K562 (cell line): ENCODE results near the gene DNAAF2.

Experiments used
- FOXM1 ChIP-seq, 2 experiments: fragments of 450-650 bp in 1 of 2; sonication (generic) in 1 of 2; formaldehyde crosslinking in 1 of 2; IDR thresholded peaks; 2 replicates each; pipeline versions ENCODE4 v1.6.1 to v1.9.0; 2017 to 2022; ENCODE audit warnings: low read depth in 2 of 2, mild to moderate bottlenecking in 2 of 2, missing genetic modification reagents in 1 of 2, moderate library complexity in 1 of 2
- POLR2A ChIP-seq: fragments of 450-650 bp; conservative IDR thresholded peaks from 2 replicates; pipeline ENCODE4 v1.6.1; 2016
- RBFOX2 ChIP-seq: fragments of 200-400 bp; formaldehyde crosslinking; IDR thresholded peaks from 2 replicates; pipeline ENCODE4 v1.6.1; 2017; ENCODE audit warnings: low read depth, mild to moderate bottlenecking, low read length, moderate library complexity
- SP1 ChIP-seq: sonication (generic); formaldehyde crosslinking; IDR thresholded peaks from 2 replicates; pipeline ENCODE4 v1.8.1; 2022; ENCODE audit warnings: mild to moderate bottlenecking, missing genetic modification reagents
- ZKSCAN8 ChIP-seq: fragments of 200-800 bp; sonication (Bioruptor generic); IDR thresholded peaks from 2 replicates; pipeline ENCODE4 v1.6.1; 2016; ENCODE audit warnings: missing genetic modification characterization, missing compliant biosample characterization
- TF ChIP-seq, protein P1 (sequence below): fragments of 200-600 bp; sonication (generic); IDR thresholded peaks from one replicate; pipeline ENCODE4 v1.6.1; 2012; ENCODE audit warnings: mild to moderate bottlenecking, low read depth, low read length, inconsistent platforms

DNA sequence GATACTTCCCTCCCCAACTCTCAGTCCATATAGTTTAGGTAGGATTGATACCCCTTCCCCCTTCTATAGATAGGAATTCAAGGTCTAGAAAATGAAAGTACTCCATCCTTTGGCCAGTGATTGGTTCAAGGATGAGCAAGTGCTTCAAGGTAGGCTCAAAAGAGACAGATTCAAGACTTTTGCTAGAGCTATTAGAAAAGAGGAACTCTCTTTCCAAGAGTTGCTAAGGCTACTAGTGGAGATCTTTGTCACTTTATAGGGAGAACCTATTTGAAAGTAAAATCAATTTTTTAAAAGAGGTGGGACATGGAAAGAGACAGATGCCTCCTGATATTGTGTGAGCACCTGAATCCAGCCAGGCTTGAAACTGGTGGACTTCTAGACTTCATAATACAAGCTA, 35.4 kb upstream of the DNAAF2 start:
- no peak for TF ChIP-seq ZKSCAN8
- no peak for TF ChIP-seq POLR2A
- no peak for TF ChIP-seq RBFOX2
- TF ChIP-seq SP1 (CRISPR knock-in tag), result no peak
- TF ChIP-seq FOXM1 (IDR thresholded peaks at IDR 0.05; ENCODE audit: low read depth), result no peak
- no peak for TF ChIP-seq FOXM1 (CRISPR knock-in tag; IDR thresholded peaks at IDR 0.05; ENCODE audit: low read depth)
- TF ChIP-seq, protein P1, sequence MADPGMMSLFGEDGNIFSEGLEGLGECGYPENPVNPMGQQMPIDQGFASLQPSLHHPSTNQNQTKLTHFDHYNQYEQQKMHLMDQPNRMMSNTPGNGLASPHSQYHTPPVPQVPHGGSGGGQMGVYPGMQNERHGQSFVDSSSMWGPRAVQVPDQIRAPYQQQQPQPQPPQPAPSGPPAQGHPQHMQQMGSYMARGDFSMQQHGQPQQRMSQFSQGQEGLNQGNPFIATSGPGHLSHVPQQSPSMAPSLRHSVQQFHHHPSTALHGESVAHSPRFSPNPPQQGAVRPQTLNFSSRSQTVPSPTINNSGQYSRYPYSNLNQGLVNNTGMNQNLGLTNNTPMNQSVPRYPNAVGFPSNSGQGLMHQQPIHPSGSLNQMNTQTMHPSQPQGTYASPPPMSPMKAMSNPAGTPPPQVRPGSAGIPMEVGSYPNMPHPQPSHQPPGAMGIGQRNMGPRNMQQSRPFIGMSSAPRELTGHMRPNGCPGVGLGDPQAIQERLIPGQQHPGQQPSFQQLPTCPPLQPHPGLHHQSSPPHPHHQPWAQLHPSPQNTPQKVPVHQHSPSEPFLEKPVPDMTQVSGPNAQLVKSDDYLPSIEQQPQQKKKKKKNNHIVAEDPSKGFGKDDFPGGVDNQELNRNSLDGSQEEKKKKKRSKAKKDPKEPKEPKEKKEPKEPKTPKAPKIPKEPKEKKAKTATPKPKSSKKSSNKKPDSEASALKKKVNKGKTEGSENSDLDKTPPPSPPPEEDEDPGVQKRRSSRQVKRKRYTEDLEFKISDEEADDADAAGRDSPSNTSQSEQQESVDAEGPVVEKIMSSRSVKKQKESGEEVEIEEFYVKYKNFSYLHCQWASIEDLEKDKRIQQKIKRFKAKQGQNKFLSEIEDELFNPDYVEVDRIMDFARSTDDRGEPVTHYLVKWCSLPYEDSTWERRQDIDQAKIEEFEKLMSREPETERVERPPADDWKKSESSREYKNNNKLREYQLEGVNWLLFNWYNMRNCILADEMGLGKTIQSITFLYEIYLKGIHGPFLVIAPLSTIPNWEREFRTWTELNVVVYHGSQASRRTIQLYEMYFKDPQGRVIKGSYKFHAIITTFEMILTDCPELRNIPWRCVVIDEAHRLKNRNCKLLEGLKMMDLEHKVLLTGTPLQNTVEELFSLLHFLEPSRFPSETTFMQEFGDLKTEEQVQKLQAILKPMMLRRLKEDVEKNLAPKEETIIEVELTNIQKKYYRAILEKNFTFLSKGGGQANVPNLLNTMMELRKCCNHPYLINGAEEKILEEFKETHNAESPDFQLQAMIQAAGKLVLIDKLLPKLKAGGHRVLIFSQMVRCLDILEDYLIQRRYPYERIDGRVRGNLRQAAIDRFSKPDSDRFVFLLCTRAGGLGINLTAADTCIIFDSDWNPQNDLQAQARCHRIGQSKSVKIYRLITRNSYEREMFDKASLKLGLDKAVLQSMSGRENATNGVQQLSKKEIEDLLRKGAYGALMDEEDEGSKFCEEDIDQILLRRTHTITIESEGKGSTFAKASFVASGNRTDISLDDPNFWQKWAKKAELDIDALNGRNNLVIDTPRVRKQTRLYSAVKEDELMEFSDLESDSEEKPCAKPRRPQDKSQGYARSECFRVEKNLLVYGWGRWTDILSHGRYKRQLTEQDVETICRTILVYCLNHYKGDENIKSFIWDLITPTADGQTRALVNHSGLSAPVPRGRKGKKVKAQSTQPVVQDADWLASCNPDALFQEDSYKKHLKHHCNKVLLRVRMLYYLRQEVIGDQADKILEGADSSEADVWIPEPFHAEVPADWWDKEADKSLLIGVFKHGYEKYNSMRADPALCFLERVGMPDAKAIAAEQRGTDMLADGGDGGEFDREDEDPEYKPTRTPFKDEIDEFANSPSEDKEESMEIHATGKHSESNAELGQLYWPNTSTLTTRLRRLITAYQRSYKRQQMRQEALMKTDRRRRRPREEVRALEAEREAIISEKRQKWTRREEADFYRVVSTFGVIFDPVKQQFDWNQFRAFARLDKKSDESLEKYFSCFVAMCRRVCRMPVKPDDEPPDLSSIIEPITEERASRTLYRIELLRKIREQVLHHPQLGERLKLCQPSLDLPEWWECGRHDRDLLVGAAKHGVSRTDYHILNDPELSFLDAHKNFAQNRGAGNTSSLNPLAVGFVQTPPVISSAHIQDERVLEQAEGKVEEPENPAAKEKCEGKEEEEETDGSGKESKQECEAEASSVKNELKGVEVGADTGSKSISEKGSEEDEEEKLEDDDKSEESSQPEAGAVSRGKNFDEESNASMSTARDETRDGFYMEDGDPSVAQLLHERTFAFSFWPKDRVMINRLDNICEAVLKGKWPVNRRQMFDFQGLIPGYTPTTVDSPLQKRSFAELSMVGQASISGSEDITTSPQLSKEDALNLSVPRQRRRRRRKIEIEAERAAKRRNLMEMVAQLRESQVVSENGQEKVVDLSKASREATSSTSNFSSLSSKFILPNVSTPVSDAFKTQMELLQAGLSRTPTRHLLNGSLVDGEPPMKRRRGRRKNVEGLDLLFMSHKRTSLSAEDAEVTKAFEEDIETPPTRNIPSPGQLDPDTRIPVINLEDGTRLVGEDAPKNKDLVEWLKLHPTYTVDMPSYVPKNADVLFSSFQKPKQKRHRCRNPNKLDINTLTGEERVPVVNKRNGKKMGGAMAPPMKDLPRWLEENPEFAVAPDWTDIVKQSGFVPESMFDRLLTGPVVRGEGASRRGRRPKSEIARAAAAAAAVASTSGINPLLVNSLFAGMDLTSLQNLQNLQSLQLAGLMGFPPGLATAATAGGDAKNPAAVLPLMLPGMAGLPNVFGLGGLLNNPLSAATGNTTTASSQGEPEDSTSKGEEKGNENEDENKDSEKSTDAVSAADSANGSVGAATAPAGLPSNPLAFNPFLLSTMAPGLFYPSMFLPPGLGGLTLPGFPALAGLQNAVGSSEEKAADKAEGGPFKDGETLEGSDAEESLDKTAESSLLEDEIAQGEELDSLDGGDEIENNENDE, result no peak
